KMS-11 (cell line): ENCODE data around the gene MBD6.

Experiments used
- H2AFZ ChIP-seq: fragments of 200-600 bp; sonication (generic); 2 replicates; pipeline ENCODE4 v1.6.1; 2016; ENCODE audit warnings: antibody characterized with exemption, mixed run types, low read depth
- H3K27ac ChIP-seq: fragments of 200-600 bp; sonication (generic); 2 replicates; pipeline ENCODE4 v1.6.1; 2016; ENCODE audit warnings: mild to moderate bottlenecking, mixed run types
- H3K27me3 ChIP-seq: fragments of 200-600 bp; sonication (generic); 2 replicates; pipeline ENCODE4 v1.6.1; 2017; ENCODE audit warnings: mild to moderate bottlenecking, low read depth, mixed run types, moderate library complexity; ENCODE audit not compliant: insufficient read depth
- H3K36me3 ChIP-seq: fragments of 200-600 bp; sonication (generic); 2 replicates; pipeline ENCODE4 v1.6.1; 2017; ENCODE audit warnings: mild to moderate bottlenecking, mixed run types; ENCODE audit not compliant: insufficient read depth
- H3K4me1 ChIP-seq: fragments of 200-600 bp; sonication (generic); 2 replicates; pipeline ENCODE4 v1.6.1; 2016; ENCODE audit warnings: mild to moderate bottlenecking, low read depth, mixed run types; ENCODE audit not compliant: poor library complexity, severe bottlenecking
- H3K4me2 ChIP-seq: fragments of 200-600 bp; sonication (generic); 2 replicates; pipeline ENCODE4 v1.7.0; 2016; ENCODE audit warnings: mild to moderate bottlenecking, mixed run types
- H3K4me3 ChIP-seq: fragments of 200-600 bp; sonication (generic); IDR thresholded peaks from 2 replicates; pipeline ENCODE4 v1.6.1; 2017; ENCODE audit warnings: low read depth, low read length, mixed read lengths; ENCODE audit not compliant: insufficient read depth
- H3K79me2 ChIP-seq: fragments of 200-600 bp; sonication (generic); 2 replicates; pipeline ENCODE4 v1.6.1; 2016; ENCODE audit warnings: low read depth, mixed run types; ENCODE audit not compliant: insufficient read depth
- H3K9ac ChIP-seq: fragments of 200-600 bp; sonication (generic); 2 replicates; pipeline ENCODE4 v1.6.1; 2016; ENCODE audit warnings: mild to moderate bottlenecking, mixed run types
- H4K20me1 ChIP-seq: fragments of 200-600 bp; sonication (generic); 2 replicates; pipeline ENCODE4 v1.6.1; 2016; ENCODE audit warnings: mild to moderate bottlenecking, mixed run types; ENCODE audit not compliant: insufficient read depth
- CTCF ChIP-seq: fragments of 200-600 bp; sonication (generic); conservative IDR thresholded peaks from 2 replicates; pipeline ENCODE4 v1.6.1; 2017; ENCODE audit warnings: low read depth, mild to moderate bottlenecking, antibody characterized with exemption, low read length, moderate library complexity, mixed read lengths

Gene MBD6

GRCh38 chr12:57571926-57572762 lies 49.5 kb downstream of the MBD6 start:
- Histone ChIP-seq H3K9ac (no peak overlapping the region), H3K79me2 (no peaks in the 10 kb centered on the region), H3K27ac (no peak overlapping the region), H2AFZ (no peak overlapping the region), H3K4me2 (no peak overlapping the region), H3K36me3 (no peaks in the 10 kb centered on the region), H3K4me1 (no peaks in the 10 kb centered on the region), H4K20me1 (no peaks in the 10 kb centered on the region), H3K27me3 (no peaks in the 10 kb centered on the region), H3K4me3 (no peak overlapping the region)
- TF ChIP-seq CTCF = no peak

GRCh38 chr12:57574795-57575194 lies 52.2 kb downstream of the MBD6 start:
- no peak overlapping the region for H3K4me3 ChIP-seq
- H3K36me3 ChIP-seq = no peaks in the 10 kb centered on the region
- H3K27me3 ChIP-seq = no peaks in the 10 kb centered on the region
- TF ChIP-seq CTCF = no peak
- H3K27ac ChIP-seq = no peak overlapping the region
- H3K4me2 ChIP-seq = no peak overlapping the region
- H2AFZ ChIP-seq = no peak overlapping the region
- no peaks in the 10 kb centered on the region for H4K20me1 ChIP-seq
- no peaks in the 10 kb centered on the region for H3K79me2 ChIP-seq
- no peak overlapping the region for H3K9ac ChIP-seq
- H3K4me1 ChIP-seq = no peaks in the 10 kb centered on the region

GRCh38 chr12:57575771-57576612 lies 53.4 kb downstream of the MBD6 start:
- no peak overlapping the region for H3K4me3 ChIP-seq
- H3K27ac ChIP-seq = no peak overlapping the region
- no peaks in the 10 kb centered on the region for H3K4me1 ChIP-seq
- no peak overlapping the region for H3K9ac ChIP-seq
- H2AFZ ChIP-seq = no peak overlapping the region
- no peak for TF ChIP-seq CTCF
- no peaks in the 10 kb centered on the region for H3K27me3 ChIP-seq
- no peak overlapping the region for H3K4me2 ChIP-seq
- H3K36me3 ChIP-seq = no peaks in the 10 kb centered on the region
- no peaks in the 10 kb centered on the region for H3K79me2 ChIP-seq
- H4K20me1 ChIP-seq = no peaks in the 10 kb centered on the region

- TF ChIP-seq CTCF = no peak
- Histone ChIP-seq H3K4me2 (no peak overlapping the region), H3K36me3 (no peaks in the 10 kb centered on the region), H3K79me2 (no peaks in the 10 kb centered on the region), H3K4me3 (no peak overlapping the region), H2AFZ (no peak overlapping the region), H3K9ac (no peak overlapping the region), H3K4me1 (no peaks in the 10 kb centered on the region), H3K27me3 (no peaks in the 10 kb centered on the region), H3K27ac (no peak overlapping the region), H4K20me1 (no peaks in the 10 kb centered on the region)
These were observed 54.1 kb downstream of the MBD6 start for GRCh38 chr12:57576613-57577160.
